ENCODE measurements around the gene ATXN1. TPM values are rescaled to one million over a fixed set of nuclear protein-coding genes. Genes with fewer than 3 reads are reported as not detected.

ATXN1 gene
- total and polyA plus RNA-seq, 2 experiments from 2014 or later: 4.8 to 9.1 TPM

DNA sequence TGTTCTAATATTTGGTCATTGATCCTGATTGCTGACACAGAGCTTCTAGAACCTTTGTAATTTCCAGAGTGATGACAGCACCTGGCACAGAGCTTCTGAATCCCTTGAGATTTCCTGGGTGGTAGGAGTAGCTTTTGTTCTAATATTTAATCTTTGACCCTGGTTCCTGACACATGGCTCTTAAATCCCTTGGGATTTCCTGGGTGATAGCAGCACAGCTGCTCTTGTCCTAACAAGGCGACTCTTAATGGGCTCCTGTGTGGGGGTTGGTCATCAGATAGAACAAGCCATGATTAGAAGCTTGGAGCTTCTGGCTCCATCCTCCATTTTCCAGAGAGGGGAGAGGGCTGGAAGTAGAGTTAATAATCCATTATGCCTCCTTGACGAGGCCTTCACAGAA, 504.5 kb downstream of the ATXN1 start:
- H3K27ac Mint-ChIP-seq: no peak overlapping the region
- H3K27ac ChIP-seq (ENCODE audit: low read depth): no peak overlapping the region
- peaks cover 4% of the 10 kb centered on the region for H3K27me3 Mint-ChIP-seq (ENCODE audit: insufficient read depth, low read depth, poor library complexity)
- TF ChIP-seq POLR2AphosphoS5 (IDR thresholded peaks at IDR 0.05; ENCODE audit: low read depth): no peak
- TF ChIP-seq, protein P1, sequence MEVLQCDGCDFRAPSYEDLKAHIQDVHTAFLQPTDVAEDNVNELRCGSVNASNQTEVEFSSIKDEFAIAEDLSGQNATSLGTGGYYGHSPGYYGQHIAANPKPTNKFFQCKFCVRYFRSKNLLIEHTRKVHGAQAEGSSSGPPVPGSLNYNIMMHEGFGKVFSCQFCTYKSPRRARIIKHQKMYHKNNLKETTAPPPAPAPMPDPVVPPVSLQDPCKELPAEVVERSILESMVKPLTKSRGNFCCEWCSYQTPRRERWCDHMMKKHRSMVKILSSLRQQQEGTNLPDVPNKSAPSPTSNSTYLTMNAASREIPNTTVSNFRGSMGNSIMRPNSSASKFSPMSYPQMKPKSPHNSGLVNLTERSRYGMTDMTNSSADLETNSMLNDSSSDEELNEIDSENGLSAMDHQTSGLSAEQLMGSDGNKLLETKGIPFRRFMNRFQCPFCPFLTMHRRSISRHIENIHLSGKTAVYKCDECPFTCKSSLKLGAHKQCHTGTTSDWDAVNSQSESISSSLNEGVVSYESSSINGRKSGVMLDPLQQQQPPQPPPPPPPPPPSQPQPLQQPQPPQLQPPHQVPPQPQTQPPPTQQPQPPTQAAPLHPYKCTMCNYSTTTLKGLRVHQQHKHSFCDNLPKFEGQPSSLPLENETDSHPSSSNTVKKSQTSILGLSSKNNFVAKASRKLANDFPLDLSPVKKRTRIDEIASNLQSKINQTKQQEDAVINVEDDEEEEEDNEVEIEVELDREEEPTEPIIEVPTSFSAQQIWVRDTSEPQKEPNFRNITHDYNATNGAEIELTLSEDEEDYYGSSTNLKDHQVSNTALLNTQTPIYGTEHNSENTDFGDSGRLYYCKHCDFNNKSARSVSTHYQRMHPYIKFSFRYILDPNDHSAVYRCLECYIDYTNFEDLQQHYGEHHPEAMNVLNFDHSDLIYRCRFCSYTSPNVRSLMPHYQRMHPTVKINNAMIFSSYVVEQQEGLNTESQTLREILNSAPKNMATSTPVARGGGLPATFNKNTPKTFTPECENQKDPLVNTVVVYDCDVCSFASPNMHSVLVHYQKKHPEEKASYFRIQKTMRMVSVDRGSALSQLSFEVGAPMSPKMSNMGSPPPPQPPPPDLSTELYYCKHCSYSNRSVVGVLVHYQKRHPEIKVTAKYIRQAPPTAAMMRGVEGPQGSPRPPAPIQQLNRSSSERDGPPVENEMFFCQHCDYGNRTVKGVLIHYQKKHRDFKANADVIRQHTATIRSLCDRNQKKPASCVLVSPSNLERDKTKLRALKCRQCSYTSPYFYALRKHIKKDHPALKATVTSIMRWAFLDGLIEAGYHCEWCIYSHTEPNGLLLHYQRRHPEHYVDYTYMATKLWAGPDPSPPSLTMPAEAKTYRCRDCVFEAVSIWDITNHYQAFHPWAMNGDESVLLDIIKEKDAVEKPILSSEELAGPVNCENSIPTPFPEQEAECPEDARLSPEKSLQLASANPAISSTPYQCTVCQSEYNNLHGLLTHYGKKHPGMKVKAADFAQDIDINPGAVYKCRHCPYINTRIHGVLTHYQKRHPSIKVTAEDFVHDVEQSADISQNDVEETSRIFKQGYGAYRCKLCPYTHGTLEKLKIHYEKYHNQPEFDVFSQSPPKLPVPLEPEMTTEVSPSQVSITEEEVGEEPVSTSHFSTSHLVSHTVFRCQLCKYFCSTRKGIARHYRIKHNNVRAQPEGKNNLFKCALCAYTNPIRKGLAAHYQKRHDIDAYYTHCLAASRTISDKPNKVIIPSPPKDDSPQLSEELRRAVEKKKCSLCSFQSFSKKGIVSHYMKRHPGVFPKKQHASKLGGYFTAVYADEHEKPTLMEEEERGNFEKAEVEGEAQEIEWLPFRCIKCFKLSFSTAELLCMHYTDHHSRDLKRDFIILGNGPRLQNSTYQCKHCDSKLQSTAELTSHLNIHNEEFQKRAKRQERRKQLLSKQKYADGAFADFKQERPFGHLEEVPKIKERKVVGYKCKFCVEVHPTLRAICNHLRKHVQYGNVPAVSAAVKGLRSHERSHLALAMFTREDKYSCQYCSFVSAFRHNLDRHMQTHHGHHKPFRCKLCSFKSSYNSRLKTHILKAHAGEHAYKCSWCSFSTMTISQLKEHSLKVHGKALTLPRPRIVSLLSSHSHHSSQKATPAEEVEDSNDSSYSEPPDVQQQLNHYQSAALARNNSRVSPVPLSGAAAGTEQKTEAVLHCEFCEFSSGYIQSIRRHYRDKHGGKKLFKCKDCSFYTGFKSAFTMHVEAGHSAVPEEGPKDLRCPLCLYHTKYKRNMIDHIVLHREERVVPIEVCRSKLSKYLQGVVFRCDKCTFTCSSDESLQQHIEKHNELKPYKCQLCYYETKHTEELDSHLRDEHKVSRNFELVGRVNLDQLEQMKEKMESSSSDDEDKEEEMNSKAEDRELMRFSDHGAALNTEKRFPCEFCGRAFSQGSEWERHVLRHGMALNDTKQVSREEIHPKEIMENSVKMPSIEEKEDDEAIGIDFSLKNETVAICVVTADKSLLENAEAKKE (CRISPR knock-in tag; IDR thresholded peaks at IDR 0.05): no peak
- no peak overlapping the region for H3K4me2 ChIP-seq
- no peaks in the 10 kb centered on the region for H3K9me3 Mint-ChIP-seq
- no peak overlapping the region for H3K4me3 ChIP-seq
- no peaks in the 10 kb centered on the region for H3K79me2 ChIP-seq (replicated peaks; ENCODE audit: insufficient read depth)
- no peaks in the 10 kb centered on the region for H3K36me3 Mint-ChIP-seq (ENCODE audit: low read depth)
- H3K4me1 ChIP-seq (ENCODE audit: insufficient read depth): peaks cover 18% of the 10 kb centered on the region; the same call in 1 of the 2 replicates
- ATAC-seq: no peak
- peaks cover 7% of the 10 kb centered on the region for H3K9me2 ChIP-seq (ENCODE audit: insufficient read depth)
- DNase-seq (ENCODE audit: low spot score): no peak
- no peaks in the 10 kb centered on the region for H3F3A ChIP-seq (replicated peaks; ENCODE audit: low read depth)
- H3K4me1 Mint-ChIP-seq: peaks cover 19% of the 10 kb centered on the region
- H3K27me3 ChIP-seq (ENCODE audit: insufficient read depth): no peaks in the 10 kb centered on the region
- no peak overlapping the region for H2AFZ ChIP-seq
- H3K36me3 ChIP-seq (ENCODE audit: insufficient read depth): no peaks in the 10 kb centered on the region
- H3K4me3 Mint-ChIP-seq: no peak overlapping the region
- H4K20me1 ChIP-seq (replicated peaks; ENCODE audit: insufficient read depth): no peaks in the 10 kb centered on the region

DNA sequence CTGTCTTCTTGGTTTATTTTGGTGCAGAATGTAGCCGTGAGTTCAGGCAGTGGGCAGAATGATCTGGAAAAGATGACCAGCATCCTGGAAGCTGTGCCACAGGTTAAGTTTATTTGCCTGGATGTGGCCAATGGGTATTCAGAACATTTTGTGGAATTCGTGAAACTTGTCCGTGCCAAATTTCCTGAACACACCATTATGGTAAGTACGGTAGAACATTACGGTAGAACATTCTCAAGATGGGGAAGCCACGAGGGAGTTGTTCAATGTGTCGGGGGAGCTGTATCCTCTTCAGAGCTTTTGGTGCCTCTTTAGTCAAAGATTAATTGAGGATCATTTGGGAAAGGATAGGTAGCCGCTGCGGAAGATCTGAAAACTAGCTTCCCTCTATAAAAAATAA, 506.7 kb downstream of the ATXN1 start:
- no peaks in the 10 kb centered on the region for H3K27me3 ChIP-seq (ENCODE audit: insufficient read depth)
- H3K27ac Mint-ChIP-seq: no peak overlapping the region
- TF ChIP-seq CREB1 (CRISPR knock-in tag; IDR thresholded peaks at IDR 0.05; ENCODE audit: low read depth): no peak
- no peak for TF ChIP-seq NANOG (IDR thresholded peaks at IDR 0.05; ENCODE audit: borderline replicate concordance)
- TF ChIP-seq JUNB (IDR thresholded peaks at IDR 0.05; ENCODE audit: unreplicated experiment): no peak
- TF ChIP-seq POLR2AphosphoS5 (IDR thresholded peaks at IDR 0.05; ENCODE audit: low read depth): no peak
- TF ChIP-seq, protein P2, sequence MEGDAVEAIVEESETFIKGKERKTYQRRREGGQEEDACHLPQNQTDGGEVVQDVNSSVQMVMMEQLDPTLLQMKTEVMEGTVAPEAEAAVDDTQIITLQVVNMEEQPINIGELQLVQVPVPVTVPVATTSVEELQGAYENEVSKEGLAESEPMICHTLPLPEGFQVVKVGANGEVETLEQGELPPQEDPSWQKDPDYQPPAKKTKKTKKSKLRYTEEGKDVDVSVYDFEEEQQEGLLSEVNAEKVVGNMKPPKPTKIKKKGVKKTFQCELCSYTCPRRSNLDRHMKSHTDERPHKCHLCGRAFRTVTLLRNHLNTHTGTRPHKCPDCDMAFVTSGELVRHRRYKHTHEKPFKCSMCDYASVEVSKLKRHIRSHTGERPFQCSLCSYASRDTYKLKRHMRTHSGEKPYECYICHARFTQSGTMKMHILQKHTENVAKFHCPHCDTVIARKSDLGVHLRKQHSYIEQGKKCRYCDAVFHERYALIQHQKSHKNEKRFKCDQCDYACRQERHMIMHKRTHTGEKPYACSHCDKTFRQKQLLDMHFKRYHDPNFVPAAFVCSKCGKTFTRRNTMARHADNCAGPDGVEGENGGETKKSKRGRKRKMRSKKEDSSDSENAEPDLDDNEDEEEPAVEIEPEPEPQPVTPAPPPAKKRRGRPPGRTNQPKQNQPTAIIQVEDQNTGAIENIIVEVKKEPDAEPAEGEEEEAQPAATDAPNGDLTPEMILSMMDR (conservative IDR thresholded peaks at IDR 0.05; ENCODE audit: low read depth in 2 of 2): no peak

More for the DNA sequence above, 506.7 kb downstream of the ATXN1 start:
- Histone ChIP-seq H3K27ac (ENCODE audit: low read depth) (no peak overlapping the region), H4K20me1 (replicated peaks; ENCODE audit: insufficient read depth) (no peaks in the 10 kb centered on the region), H3K4me1 (ENCODE audit: insufficient read depth) (peaks cover 18% of the 10 kb centered on the region; the same call in 1 of the 2 replicates), H3K4me3 (no peak overlapping the region), H2AFZ (no peak overlapping the region), H3K79me2 (replicated peaks; ENCODE audit: insufficient read depth) (no peaks in the 10 kb centered on the region), H3F3A (replicated peaks; ENCODE audit: low read depth) (no peaks in the 10 kb centered on the region), H3K36me3 (ENCODE audit: insufficient read depth) (no peaks in the 10 kb centered on the region), H3K9me2 (ENCODE audit: insufficient read depth) (peaks cover 7% of the 10 kb centered on the region), H3K4me2 (no peak overlapping the region)
- Mint-ChIP-seq H3K27me3 (ENCODE audit: insufficient read depth, low read depth, poor library complexity) (peaks cover 6% of the 10 kb centered on the region), H3K4me1 (peaks cover 22% of the 10 kb centered on the region), H3K36me3 (ENCODE audit: low read depth) (no peaks in the 10 kb centered on the region), H3K4me3 (no peak overlapping the region), H3K9me3 (no peaks in the 10 kb centered on the region)
- DNase-seq (ENCODE audit: low spot score) (no peak), ATAC-seq (no peak)

Data from GM23338 (cell line).